HG03159 (cell line): ENCODE data around the gene IFNLR1.

Source experiments
- ATAC-seq: cut with Tn5 transposase; IDR thresholded peaks from one replicate; pipeline ENCODE4 v1.9.1; 2021; ENCODE audit warnings: mild to moderate bottlenecking, moderate library complexity; ENCODE audit not compliant: unreplicated experiment

IFNLR1 gene

GRCh38 chr1:24125456-24125855, 61.6 kb downstream of the IFNLR1 start:
- ATAC-seq = no peak

GRCh38 chr1:24124980-24125379, 62.1 kb downstream of the IFNLR1 start:
- no peak for ATAC-seq

GRCh38 chr1:24123611-24124010, 63.5 kb downstream of the IFNLR1 start:
- ATAC-seq = no peak

GRCh38 chr1:24122776-24123175, 64.3 kb downstream of the IFNLR1 start:
- no peak for ATAC-seq

GRCh38 chr1:24121406-24121805, 65.7 kb downstream of the IFNLR1 start:
- ATAC-seq = no peak

GRCh38 chr1:24120965-24121364, 66.1 kb downstream of the IFNLR1 start:
- no peak for ATAC-seq

GRCh38 chr1:24119859-24120756, 67.0 kb downstream of the IFNLR1 start:
- no peak for ATAC-seq

GRCh38 chr1:24119489-24119858, 67.6 kb downstream of the IFNLR1 start:
- no peak for ATAC-seq

GRCh38 chr1:24118410-24119242, 68.5 kb downstream of the IFNLR1 start:
- no peak for ATAC-seq

- no peak for ATAC-seq
Observed at GRCh38 chr1:24117722-24118409, 69.2 kb downstream of the IFNLR1 start.

GRCh38 chr1:24117132-24117531, 70.0 kb downstream of the IFNLR1 start:
- ATAC-seq = no peak

- ATAC-seq = no peak
Observed at GRCh38 chr1:24114753-24115152, 72.3 kb downstream of the IFNLR1 start.

GRCh38 chr1:24113641-24114033, 73.5 kb downstream of the IFNLR1 start:
- ATAC-seq = no peak

- no peak for ATAC-seq
Observed at GRCh38 chr1:24111996-24112779, 74.9 kb downstream of the IFNLR1 start, which contains the start of gene MYOM3. Gene MYOM3 (minus strand): TSS chr1:24112135. CDS start chr1:24108636, 3,499 bp downstream.

GRCh38 chr1:24111262-24111995, 75.7 kb downstream of the IFNLR1 start:
- ATAC-seq = no peak

GRCh38 chr1:24110642-24111261, 76.3 kb downstream of the IFNLR1 start:
- no peak for ATAC-seq

- no peak for ATAC-seq
Observed at GRCh38 chr1:24109686-24110475, 77.2 kb downstream of the IFNLR1 start.

GRCh38 chr1:24109166-24109483, 78.0 kb downstream of the IFNLR1 start:
- no peak for ATAC-seq
